Epithelial cell of esophagus (primary cell): ENCODE data around the gene MYH9.
A peak's percentile ranks its signal among the peaks of the same experiment; 100 is the strongest.

ENCODE experiments used
- DNase-seq: peaks from one replicate; pipeline ENCODE4 v3.0.0; 2010; ENCODE audit warnings: low read depth
- H3K4me3 ChIP-seq: 2 replicates; pipeline ENCODE4 v1.5.1; 2011; ENCODE audit warnings: mild to moderate bottlenecking, low read length, control low read depth
- CTCF ChIP-seq: IDR thresholded peaks from 2 replicates; pipeline ENCODE4 v1.5.1; 2011; ENCODE audit warnings: low read depth, mild to moderate bottlenecking, low read length, control low read depth, inconsistent platforms; ENCODE audit not compliant: insufficient read depth; ENCODE audit errors: missing control alignments

Gene MYH9

GRCh38 chr22:36325154-36326031, 62.4 kb downstream of the MYH9 start:
- TF ChIP-seq CTCF, result no peak
- no peak overlapping the region for H3K4me3 ChIP-seq
- peak; percentile 90 for DNase-seq

DNA sequence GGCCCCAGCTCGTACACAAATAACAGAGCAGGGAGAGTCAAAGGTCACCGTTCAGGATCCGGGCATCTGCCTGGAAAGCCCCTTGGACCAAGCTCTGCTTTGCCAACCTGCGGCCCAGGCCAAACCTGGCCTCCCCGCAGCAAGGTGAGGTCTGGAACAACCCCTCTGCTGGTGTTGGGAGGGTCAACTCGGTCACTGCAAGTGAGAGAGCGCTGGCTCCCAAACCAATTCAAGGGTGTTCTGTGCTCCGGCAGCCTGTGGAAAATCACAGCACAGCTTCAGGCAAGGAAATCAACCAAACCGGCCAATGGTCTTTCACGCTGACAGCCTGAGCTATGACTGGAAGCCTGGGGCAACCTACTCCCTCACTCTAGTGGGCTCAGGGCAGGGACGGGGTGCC, 63.4 kb downstream of the MYH9 start:
- no peak overlapping the region for H3K4me3 ChIP-seq
- TF ChIP-seq CTCF, result no peak
- DNase-seq, result no peak

DNA sequence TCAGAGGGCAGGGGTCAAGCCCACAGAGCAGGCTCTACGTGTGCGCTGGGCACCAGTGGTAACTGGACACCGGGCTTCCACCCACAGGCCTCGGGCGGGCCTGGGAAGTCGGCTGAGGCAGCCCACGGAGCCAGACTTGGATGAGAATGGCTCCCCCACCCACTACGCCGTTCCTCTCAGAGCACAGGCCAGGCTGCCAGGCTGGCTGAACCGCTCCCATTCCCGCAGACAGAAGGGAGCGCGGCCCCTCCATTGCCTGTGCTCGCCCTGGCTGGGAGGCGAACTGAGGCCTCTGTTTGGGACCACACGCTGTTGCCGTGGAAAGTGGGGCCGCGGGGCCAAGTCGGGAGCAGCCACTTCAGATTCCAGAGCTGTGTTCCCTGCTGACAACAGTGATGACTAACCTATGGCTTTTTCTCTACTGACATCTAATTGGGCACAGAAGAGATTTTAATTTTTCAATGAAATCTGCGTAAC, 63.9 kb downstream of the MYH9 start:
- TF ChIP-seq CTCF, result no peak
- no peak overlapping the region for H3K4me3 ChIP-seq
- DNase-seq, result no peak

- H3K4me3 ChIP-seq, result no peak overlapping the region
- no peak for TF ChIP-seq CTCF
- no peak for DNase-seq
Measured at GRCh38 chr22:36323182-36323854, 64.4 kb downstream of the MYH9 start.

DNA sequence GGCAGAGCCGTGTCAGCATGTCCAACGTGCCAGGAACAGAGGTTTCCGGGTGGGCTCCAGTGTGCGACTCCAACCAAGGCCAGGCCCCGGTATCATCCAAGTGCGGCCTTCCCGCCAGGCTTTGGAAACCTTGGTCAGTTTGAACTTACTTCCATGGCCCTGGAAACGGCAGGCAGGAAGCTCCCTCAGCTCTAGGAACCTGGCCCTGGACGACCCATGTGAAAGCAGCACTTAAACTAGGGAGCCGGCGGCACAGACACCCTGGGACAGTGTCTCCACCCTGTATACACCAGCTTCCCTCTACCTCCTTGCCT, 65.2 kb downstream of the MYH9 start:
- TF ChIP-seq CTCF, result no peak
- no peak for DNase-seq
- H3K4me3 ChIP-seq, result no peak overlapping the region

DNA sequence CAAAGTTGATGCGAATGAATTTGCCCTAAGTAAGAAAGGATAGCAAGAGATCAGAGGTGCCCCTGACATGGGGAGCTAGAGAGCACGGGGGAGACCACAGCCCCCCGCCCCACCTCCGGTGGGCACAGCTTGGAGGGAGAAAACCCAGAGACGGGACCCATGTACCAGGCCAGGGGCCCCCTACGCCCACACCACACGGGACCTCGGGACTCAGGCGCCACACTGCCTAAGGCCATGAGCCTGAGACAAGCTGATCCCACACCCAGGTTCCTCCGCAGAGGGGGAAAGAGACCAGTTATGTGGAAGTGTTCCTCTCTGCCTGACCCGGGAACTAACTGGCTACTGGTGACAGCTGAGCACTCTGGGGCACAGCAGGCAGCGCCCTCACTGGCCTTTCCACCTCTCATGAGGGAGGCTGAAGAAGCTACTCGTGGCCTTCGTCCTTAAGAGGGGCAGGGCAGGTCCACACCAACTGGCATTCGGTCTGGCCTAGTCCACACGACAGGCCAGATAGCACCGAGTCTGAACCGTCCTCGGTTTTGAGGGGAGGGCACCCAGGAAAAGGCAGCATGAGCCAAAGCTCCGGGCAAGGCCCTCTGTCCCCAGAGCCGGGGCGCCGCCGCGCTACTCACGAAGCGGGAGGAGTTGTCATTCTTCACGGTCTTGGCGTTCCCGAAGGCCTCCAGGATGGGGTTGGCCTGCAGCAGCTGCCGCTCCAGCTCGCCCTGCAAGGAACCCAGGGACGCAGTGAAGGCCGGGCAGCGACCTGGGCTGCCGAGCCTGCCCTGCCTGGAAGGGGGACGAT, 65.8 kb downstream of the MYH9 start:
- no peak for TF ChIP-seq CTCF
- no peak for DNase-seq
- H3K4me3 ChIP-seq, result no peak overlapping the region
